GM21360 (cell line): ENCODE results near the gene CNGB1.

Experiments
- ATAC-seq: cut with Tn5 transposase; IDR thresholded peaks from one replicate; pipeline ENCODE4 v1.9.1; 2021; ENCODE audit warnings: mild to moderate bottlenecking, moderate library complexity; ENCODE audit not compliant: unreplicated experiment

CNGB1 gene

DNA sequence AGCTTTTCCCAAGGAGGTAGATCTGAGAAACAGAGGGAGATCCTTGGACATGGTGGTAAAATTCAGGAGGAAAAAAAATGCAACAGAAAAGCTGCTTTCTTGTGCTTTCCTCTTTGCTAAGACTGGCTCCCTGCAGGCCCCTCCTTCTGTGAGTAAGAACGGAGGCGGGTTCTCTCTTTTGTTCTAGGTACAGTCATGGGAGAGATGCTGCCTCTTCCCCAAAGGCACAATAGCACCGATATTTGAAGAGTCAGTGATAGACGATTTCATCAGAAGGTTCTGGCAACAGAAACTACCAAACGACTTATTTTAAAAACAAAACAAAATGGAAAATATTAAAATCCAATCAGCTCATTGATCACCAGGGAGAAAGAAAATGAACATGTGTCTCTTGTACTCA lies 136.0 kb downstream of the CNGB1 start:
- no peak for ATAC-seq
